CD14-positive monocyte (primary cell): Measurements from ENCODE around the gene DIABLO. TPM values are rescaled to one million over a fixed set of nuclear protein-coding genes. Genes with fewer than 3 reads are reported as not detected.
A peak's percentile ranks its signal among the peaks of the same experiment; 100 is the strongest.
"Not testable (repeated sequence)": the region's sequence is repeated elsewhere in the genome, so short reads cannot be mapped to it uniquely, and the experiment has no call there.

Experiments
- DNase-seq, 3 donors: peaks; one replicate each; pipeline ENCODE4 v3.0.0-alpha.2; 2011 to 2022
- H2AFZ ChIP-seq: 2 replicates; pipeline ENCODE4 v1.6.0; 2012; ENCODE audit warnings: mild to moderate bottlenecking, low read depth, low read length, inconsistent platforms; ENCODE audit not compliant: insufficient read depth, poor library complexity, severe bottlenecking
- H3K27ac ChIP-seq, 2 donors: 1 replicate in 1 of 2; 2 replicates in 1 of 2; pipeline ENCODE4 v1.5.1; 2012 to 2013; ENCODE audit warnings: low read length in 2 of 2, control low read depth in 1 of 2, inconsistent platforms in 1 of 2, low read depth in 1 of 2, mild to moderate bottlenecking in 1 of 2
- H3K27me3 ChIP-seq, 2 donors: one replicate each; pipeline versions ENCODE4 v1.6.0 to v1.6.1; 2011 to 2013; ENCODE audit warnings: low read length in 2 of 2; ENCODE audit not compliant: control insufficient read depth in 2 of 2, insufficient read depth in 2 of 2
- H3K36me3 ChIP-seq, 2 donors: replicated peaks in 1 of 2; 1 replicate in 1 of 2; 2 replicates in 1 of 2; pipeline versions ENCODE4 v1.5.1 to v1.6.1; 2012 to 2013; ENCODE audit warnings: low read length in 2 of 2, control low read depth in 1 of 2, inconsistent platforms in 1 of 2, mild to moderate bottlenecking in 1 of 2; ENCODE audit not compliant: insufficient read depth in 2 of 2, control insufficient read depth in 1 of 2
- H3K4me1 ChIP-seq, 2 donors: 1 replicate in 1 of 2; 2 replicates in 1 of 2; pipeline versions ENCODE4 v1.5.1 to v1.6.1; 2012 to 2013; ENCODE audit warnings: low read length in 2 of 2, control low read depth in 1 of 2, inconsistent platforms in 1 of 2, mild to moderate bottlenecking in 1 of 2, moderate library complexity in 1 of 2; ENCODE audit not compliant: insufficient read depth in 2 of 2, control insufficient read depth in 1 of 2
- H3K4me2 ChIP-seq: replicated peaks from 2 replicates; pipeline ENCODE3; 2012; ENCODE audit warnings: low read length, moderate library complexity, mild to moderate bottlenecking; ENCODE audit not compliant: poor library complexity, severe bottlenecking; ENCODE audit errors: extremely low read depth
- H3K4me3 ChIP-seq, 3 experiments: fragments of 200-600 bp in 1 of 3; sonication (generic) in 1 of 3; replicated peaks in 1 of 3; 1 replicate in 2 of 3; 2 replicates in 1 of 3; pipeline ENCODE4 v1.5.1; 2011 to 2013; ENCODE audit warnings: low read length in 3 of 3, mild to moderate bottlenecking in 3 of 3, control low read depth in 2 of 3, low read depth in 2 of 3, inconsistent platforms in 1 of 3, moderate library complexity in 1 of 3
- H3K79me2 ChIP-seq: 2 replicates; pipeline ENCODE4 v1.6.0; 2012; ENCODE audit warnings: mild to moderate bottlenecking, control low read depth, inconsistent platforms, low read length, moderate library complexity; ENCODE audit not compliant: insufficient read depth
- H3K9ac ChIP-seq: 2 replicates; pipeline ENCODE4 v1.6.0; 2017; ENCODE audit warnings: low read length, mild to moderate bottlenecking; ENCODE audit not compliant: insufficient read depth, poor library complexity, severe bottlenecking
- H3K9me3 ChIP-seq, 2 donors: replicated peaks in 1 of 2; 1 replicate in 1 of 2; 2 replicates in 1 of 2; pipeline versions ENCODE4 v1.5.1 to v1.6.1; 2012 to 2013; ENCODE audit warnings: low read length in 2 of 2, control low read depth in 1 of 2; ENCODE audit not compliant: control insufficient read depth in 1 of 2, insufficient read depth in 1 of 2
- H4K20me1 ChIP-seq: 2 replicates; pipeline ENCODE4 v1.6.0; 2012; ENCODE audit warnings: mild to moderate bottlenecking, low read length, control low read depth, moderate library complexity; ENCODE audit not compliant: insufficient read depth
- H3K27ac Mint-ChIP-seq, 7 donors: one replicate each; pipeline ENCODE4 v1.8.0; 2020; ENCODE audit warnings: mild to moderate bottlenecking in 7 of 7, mixed read lengths in 7 of 7, moderate library complexity in 6 of 7, inconsistent platforms in 2 of 7
- H3K27me3 Mint-ChIP-seq, 3 donors: one replicate each; pipeline ENCODE4 v1.8.0; 2021 to 2022; ENCODE audit warnings: low read depth in 3 of 3, mild to moderate bottlenecking in 3 of 3, mixed read lengths in 3 of 3, moderate library complexity in 3 of 3, inconsistent platforms in 1 of 3
- H3K36me3 Mint-ChIP-seq, 2 donors: one replicate each; pipeline ENCODE4 v1.8.0; 2020; ENCODE audit warnings: mixed read lengths in 2 of 2, inconsistent platforms in 1 of 2, mild to moderate bottlenecking in 1 of 2
- H3K4me1 Mint-ChIP-seq: one replicate; pipeline ENCODE4 v1.8.0; 2020; ENCODE audit warnings: mild to moderate bottlenecking, mixed read lengths
- H3K4me3 Mint-ChIP-seq, 2 donors: one replicate each; pipeline ENCODE4 v1.8.0; 2020; ENCODE audit warnings: mild to moderate bottlenecking in 2 of 2, mixed read lengths in 2 of 2, moderate library complexity in 1 of 2
- H3K9me3 Mint-ChIP-seq, 7 donors: one replicate each; pipeline ENCODE4 v1.8.0; 2020 to 2022; ENCODE audit warnings: mixed read lengths in 7 of 7, mild to moderate bottlenecking in 6 of 7, moderate library complexity in 6 of 7, inconsistent platforms in 2 of 7
- WGBS: methylation state at CpG from one replicate; pipeline ENCODE4 v1.1.5; 2013; ENCODE audit warnings: missing lambda C conversion rate; ENCODE audit not compliant: insufficient coverage; 5-methylcytosine and 5-hydroxymethylcytosine counted together
- intact Hi-C, 2 donors: fragments of 100-400 bp; cut with micrococcal nuclease; formaldehyde crosslinking; loops; one replicate each; pipeline versions ENCODE4 v1.15.0 to v1.15.1; 2023
- polyA plus RNA-seq, 3 donors: library from polyadenylated mRNA; depleted of rRNA in 1 of 3; unstranded in 2 of 3; stranded (reverse) in 1 of 3; fragments of 300-500 nt in 2 of 3; fragments of >200 nt in 1 of 3; fragmentation: Illumina TruSeq in 2 of 3; gene quantifications; 1 replicate in 2 of 3; 2 replicates in 1 of 3; pipeline ENCODE4 v1.2.3, GENCODE V29; 2012 to 2021
- TF ChIP-seq, protein P1 (sequence below): fragments of 200-600 bp; IDR thresholded peaks from one replicate; pipeline ENCODE4 v1.8.0; 2022; ENCODE audit warnings: antibody characterized with exemption, mild to moderate bottlenecking

Gene DIABLO
- polyA plus RNA-seq, 3 donors, result 33.5 to 55.9 (median 51.3) TPM

DNA sequence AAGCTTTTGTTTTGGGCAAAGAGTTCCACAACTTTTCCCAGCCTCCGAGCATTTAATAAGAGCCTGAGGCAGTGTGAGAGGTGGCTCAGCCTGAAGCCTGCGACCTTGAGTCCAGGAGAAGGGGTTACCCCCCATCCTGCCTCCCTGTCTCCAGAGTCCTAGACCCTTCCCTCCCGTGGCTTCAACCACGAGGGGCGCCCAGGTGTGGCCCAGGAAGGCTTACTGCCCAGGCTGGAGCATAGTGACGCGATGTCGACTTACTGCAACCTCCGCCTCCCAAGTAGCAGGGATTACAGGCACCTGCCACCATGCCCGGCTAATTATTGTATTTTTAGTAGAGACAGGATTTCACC, 42.3 kb downstream of the DIABLO start:
- no peak overlapping the region for H3K27ac Mint-ChIP-seq
- no peak overlapping the region for H3K27ac ChIP-seq
- no peaks in the 10 kb centered on the region for H4K20me1 ChIP-seq
- TF ChIP-seq, protein P1, sequence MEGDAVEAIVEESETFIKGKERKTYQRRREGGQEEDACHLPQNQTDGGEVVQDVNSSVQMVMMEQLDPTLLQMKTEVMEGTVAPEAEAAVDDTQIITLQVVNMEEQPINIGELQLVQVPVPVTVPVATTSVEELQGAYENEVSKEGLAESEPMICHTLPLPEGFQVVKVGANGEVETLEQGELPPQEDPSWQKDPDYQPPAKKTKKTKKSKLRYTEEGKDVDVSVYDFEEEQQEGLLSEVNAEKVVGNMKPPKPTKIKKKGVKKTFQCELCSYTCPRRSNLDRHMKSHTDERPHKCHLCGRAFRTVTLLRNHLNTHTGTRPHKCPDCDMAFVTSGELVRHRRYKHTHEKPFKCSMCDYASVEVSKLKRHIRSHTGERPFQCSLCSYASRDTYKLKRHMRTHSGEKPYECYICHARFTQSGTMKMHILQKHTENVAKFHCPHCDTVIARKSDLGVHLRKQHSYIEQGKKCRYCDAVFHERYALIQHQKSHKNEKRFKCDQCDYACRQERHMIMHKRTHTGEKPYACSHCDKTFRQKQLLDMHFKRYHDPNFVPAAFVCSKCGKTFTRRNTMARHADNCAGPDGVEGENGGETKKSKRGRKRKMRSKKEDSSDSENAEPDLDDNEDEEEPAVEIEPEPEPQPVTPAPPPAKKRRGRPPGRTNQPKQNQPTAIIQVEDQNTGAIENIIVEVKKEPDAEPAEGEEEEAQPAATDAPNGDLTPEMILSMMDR, result no peak
- H3K9ac ChIP-seq, result peak overlapping the region; percentile 73
- H3K36me3 Mint-ChIP-seq, result peaks cover 0 to 3% of the 10 kb centered on the region in 2 donors
- H3K79me2 ChIP-seq, result no peaks in the 10 kb centered on the region
- H3K9me3 Mint-ChIP-seq, result peaks cover 0 to 3% (median 0%) of the 10 kb centered on the region in 7 donors
- H2AFZ ChIP-seq, result peak overlapping the region; percentile 87
- H3K4me1 ChIP-seq, result peaks cover 18 to 19% of the 10 kb centered on the region in 2 donors
- H3K4me2 ChIP-seq, result peak overlapping the region; percentile 89
- no peaks in the 10 kb centered on the region for H3K36me3 ChIP-seq
- intact Hi-C loops, result no loop called here
- H3K27me3 Mint-ChIP-seq, result peaks cover 17 to 34% (median 29%) of the 10 kb centered on the region in 3 donors
- H3K9me3 ChIP-seq, result no peaks in the 10 kb centered on the region
- no peak for DNase-seq
- H3K4me1 Mint-ChIP-seq, result peaks cover 26% of the 10 kb centered on the region
- 80% methylated on average over 7 of the region's 10 CpGs for WGBS
- peak overlapping the region; percentile 30 to 79 (median 33) for H3K4me3 ChIP-seq
- peak overlapping the region; percentile 82 to 94 for H3K4me3 Mint-ChIP-seq
- peaks cover 0 to 9% of the 10 kb centered on the region in 2 donors for H3K27me3 ChIP-seq

- Histone ChIP-seq H3K4me3 (peak within 1 kb of the TSS; percentile 33 to 79 (median 46)), H3K79me2 (no peaks in the 10 kb centered on the region), H3K4me2 (peak within 1 kb of the TSS; percentile 89), H3K27me3 (peaks cover 0 to 9% of the 10 kb centered on the region in 2 donors), H3K9me3 (no peaks in the 10 kb centered on the region), H3K36me3 (no peaks in the 10 kb centered on the region), H3K27ac (no peak within 1 kb of the TSS), H2AFZ (peak within 1 kb of the TSS; percentile 87), H4K20me1 (no peaks in the 10 kb centered on the region), H3K4me1 (peaks cover 18 to 19% of the 10 kb centered on the region in 2 donors), H3K9ac (peak within 1 kb of the TSS; percentile 73)
- Mint-ChIP-seq H3K9me3 (peaks cover 0 to 3% (median 0%) of the 10 kb centered on the region in 7 donors), H3K27ac (peak within 1 kb of the TSS in 2 of 7 donors; percentile 25 to 78), H3K4me3 (peak within 1 kb of the TSS; percentile 82 to 94), H3K36me3 (peaks cover 0 to 3% of the 10 kb centered on the region in 2 donors), H3K4me1 (peaks cover 26% of the 10 kb centered on the region), H3K27me3 (peaks cover 18 to 34% (median 29%) of the 10 kb centered on the region in 3 donors)
- DNase-seq, result peak; percentile 34 to 57 (median 43)
- TF ChIP-seq, protein P1, result no peak
- intact Hi-C loops, result no loop called here
- under 1% methylated on average over 50 of the region's 63 CpGs for WGBS
These were observed 42.8 kb downstream of the DIABLO start, which contains the start of gene LRRC43 for GRCh38 chr12:122182887-122183587. LRRC43 (plus strand) TSS chr12:122183123; CDS start chr12:122183145, 22 bp downstream.

GRCh38 chr12:122176473-122176872, 49.4 kb downstream of the DIABLO start:
- H3K27me3 Mint-ChIP-seq, result peaks cover 8 to 20% (median 11%) of the 10 kb centered on the region in 3 donors
- H3K27ac Mint-ChIP-seq, H3K4me2 ChIP-seq, H3K36me3 ChIP-seq, DNase-seq, H3K27ac ChIP-seq, H4K20me1 ChIP-seq, H3K9ac ChIP-seq, H3K27me3 ChIP-seq, H3K79me2 ChIP-seq, H3K4me3 Mint-ChIP-seq, H3K4me1 ChIP-seq, H2AFZ ChIP-seq, H3K4me1 Mint-ChIP-seq, H3K36me3 Mint-ChIP-seq, H3K4me3 ChIP-seq, H3K9me3 ChIP-seq, H3K9me3 Mint-ChIP-seq, intact Hi-C loops: not testable (repeated sequence)
- WGBS, result no CpG with 5 or more reads among the region's 4 CpGs
